Muscle of leg (tissue), 16 donors: ENCODE measurements around the gene PAIP2. TPM values are rescaled to one million over a fixed set of nuclear protein-coding genes. Genes with fewer than 3 reads are reported as not detected.
A peak's percentile ranks its signal among the peaks of the same experiment; 100 is the strongest.

Experiments
- DNase-seq: peaks from one replicate; pipeline ENCODE4 v3.0.0; 2013
- H3K27ac ChIP-seq: one replicate; pipeline ENCODE4 v1.5.1; 2013; ENCODE audit warnings: mild to moderate bottlenecking, low read length, control low read depth
- H3K27me3 ChIP-seq: one replicate; pipeline ENCODE4 v1.6.1; 2013; ENCODE audit warnings: low read length; ENCODE audit not compliant: control insufficient read depth, insufficient read depth
- H3K36me3 ChIP-seq: one replicate; pipeline ENCODE4 v1.6.1; 2013; ENCODE audit warnings: low read length; ENCODE audit not compliant: control insufficient read depth, insufficient read depth
- H3K4me1 ChIP-seq: one replicate; pipeline ENCODE4 v1.6.1; 2013; ENCODE audit warnings: low read length; ENCODE audit not compliant: control insufficient read depth, insufficient read depth
- H3K4me3 ChIP-seq: one replicate; pipeline ENCODE4 v1.5.1; 2013; ENCODE audit warnings: low read length, control low read depth
- H3K9me3 ChIP-seq: replicated peaks from 2 replicates; pipeline ENCODE4 v1.6.1; 2013; ENCODE audit warnings: low read depth, low read length; ENCODE audit not compliant: control insufficient read depth
- WGBS: methylation state at CpG from one replicate; pipeline ENCODE4 v1.1.5; 2013; ENCODE audit warnings: missing lambda C conversion rate; ENCODE audit not compliant: insufficient coverage; 5-methylcytosine and 5-hydroxymethylcytosine counted together
- long read RNA-seq, 11 donors: transcript quantifications; one replicate each; lab custom pipeline, GENCODE V29; 2026
- polyA plus RNA-seq, 8 donors: library from polyadenylated mRNA; unstranded; fragments of 120-200 nt; gene quantifications; one replicate each; pipeline versions ENCODE4 v1.2.1 to v1.2.3, GENCODE V29; 2013; ENCODE audit warnings: inconsistent platforms in 1 of 8, low replicate concordance in 1 of 8; ENCODE audit not compliant: insufficient read length in 8 of 8, insufficient read depth in 1 of 8
- total RNA-seq: library from RNA; stranded (reverse); fragments of 120-200 nt; gene quantifications from one replicate; pipeline ENCODE4 v1.2.4, GENCODE V29; 2013

The PAIP2 gene, protein sequence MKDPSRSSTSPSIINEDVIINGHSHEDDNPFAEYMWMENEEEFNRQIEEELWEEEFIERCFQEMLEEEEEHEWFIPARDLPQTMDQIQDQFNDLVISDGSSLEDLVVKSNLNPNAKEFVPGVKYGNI
- total RNA-seq (54.0 TPM), polyA plus RNA-seq (100 to 1,000 TPM in 7 of 8 donors, 10 to 100 TPM in 1; 94.9 to 146 (median 123) TPM)
- long read RNA-seq, donor 1, transcript PAIP2-201 (4 exons, 1,459 nt): major isoform, 36 of 36 reads
- long read RNA-seq, donor 1, partial matches to known transcripts: 0 of 36 reads
- long read RNA-seq, donor 1, other reads (novel, unspliced or antisense): 0 of 36 reads
- long read RNA-seq, donor 2, transcript PAIP2-201 (4 exons, 1,459 nt): major isoform, 14 of 15 reads
- long read RNA-seq, donor 2, partial matches to known transcripts: 0 of 15 reads
- long read RNA-seq, donor 2, other reads (novel, unspliced or antisense): 0 of 15 reads
- long read RNA-seq, donor 3, transcript PAIP2-201 (4 exons, 1,459 nt): major isoform, 92 of 104 reads
- long read RNA-seq, donor 3, partial matches to known transcripts: 9 of 104 reads
- long read RNA-seq, donor 3, other reads (novel, unspliced or antisense): 0 of 104 reads
- long read RNA-seq, donor 4, transcript PAIP2-201 (4 exons, 1,459 nt): major isoform, 58 of 73 reads
- long read RNA-seq, donor 4, transcript PAIP2-206 (3 exons, 815 nt): minor isoform, 5 of 73 reads
- long read RNA-seq, donor 4, partial matches to known transcripts: 10 of 73 reads
- long read RNA-seq, donor 4, other reads (novel, unspliced or antisense): 0 of 73 reads
- long read RNA-seq, donor 5, transcript PAIP2-206 (3 exons, 815 nt): minor isoform, 5 of 207 reads
- long read RNA-seq, donor 5, transcript PAIP2-201 (4 exons, 1,459 nt): major isoform, 153 of 207 reads
- long read RNA-seq, donor 5, partial matches to known transcripts: 49 of 207 reads
- long read RNA-seq, donor 5, other reads (novel, unspliced or antisense): 0 of 207 reads
- long read RNA-seq, donor 6, transcript PAIP2-201 (4 exons, 1,459 nt): major isoform, 131 of 198 reads
- long read RNA-seq, donor 6, partial matches to known transcripts: 63 of 198 reads
- long read RNA-seq, donor 6, other reads (novel, unspliced or antisense): 0 of 198 reads
- long read RNA-seq, donor 7, transcript PAIP2-201 (4 exons, 1,459 nt): major isoform, 76 of 103 reads
- long read RNA-seq, donor 7, partial matches to known transcripts: 19 of 103 reads
- long read RNA-seq, donor 7, other reads (novel, unspliced or antisense): 5 of 103 reads
- long read RNA-seq, donor 8, transcript PAIP2-201 (4 exons, 1,459 nt): major isoform, 64 of 68 reads
- long read RNA-seq, donor 8, partial matches to known transcripts: 0 of 68 reads
- long read RNA-seq, donor 8, other reads (novel, unspliced or antisense): 0 of 68 reads
- long read RNA-seq, donor 9, transcript PAIP2-201 (4 exons, 1,459 nt): major isoform, 45 of 68 reads
- long read RNA-seq, donor 9, transcript PAIP2-206 (3 exons, 815 nt): minor isoform, 5 of 68 reads
- long read RNA-seq, donor 9, partial matches to known transcripts: 18 of 68 reads
- long read RNA-seq, donor 9, other reads (novel, unspliced or antisense): 0 of 68 reads
- long read RNA-seq, donor 10, transcript PAIP2-201 (4 exons, 1,459 nt): major isoform, 84 of 101 reads
- long read RNA-seq, donor 10, partial matches to known transcripts: 14 of 101 reads
- long read RNA-seq, donor 10, other reads (novel, unspliced or antisense): 0 of 101 reads
- long read RNA-seq, donor 11, transcript PAIP2-201 (4 exons, 1,459 nt): major isoform, 67 of 77 reads
- long read RNA-seq, donor 11, partial matches to known transcripts: 8 of 77 reads
- long read RNA-seq, donor 11, other reads (novel, unspliced or antisense): 0 of 77 reads

DNA sequence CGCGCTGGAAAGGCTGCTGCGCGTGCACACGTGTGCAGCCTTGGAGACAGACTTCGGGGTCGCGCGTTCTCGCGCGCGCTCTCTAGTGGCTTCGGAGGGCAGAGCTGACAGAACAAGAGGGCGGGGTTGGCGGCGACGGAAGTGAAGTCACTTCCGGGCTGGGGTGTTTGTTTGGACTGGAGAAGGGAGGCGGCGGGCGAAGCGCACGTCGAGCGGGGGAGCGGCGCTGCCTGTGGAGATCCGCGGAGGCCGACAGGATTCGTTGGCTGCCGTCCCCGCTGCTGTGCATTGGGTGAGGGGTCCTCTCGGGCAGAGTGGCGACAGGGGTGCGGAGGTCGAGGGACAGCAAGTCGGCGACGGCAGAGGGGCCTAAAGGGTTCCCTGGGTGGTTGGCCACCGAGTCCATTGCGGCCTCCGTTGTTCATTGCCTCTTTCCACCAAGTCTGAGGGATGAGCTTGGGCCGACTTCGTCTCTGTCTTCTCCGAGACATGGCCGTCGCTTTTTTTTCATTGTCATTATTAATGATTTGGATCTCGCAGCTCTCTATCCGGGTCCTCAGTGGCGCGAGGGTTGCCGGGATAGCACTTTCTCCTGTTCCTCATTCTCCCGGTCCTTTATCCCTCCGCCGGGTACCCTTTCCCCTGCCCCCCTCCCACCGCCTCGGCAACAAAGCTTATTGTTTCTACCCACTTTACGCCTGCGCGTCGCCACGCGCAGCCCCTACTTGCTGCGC is at the start of gene PAIP2:
Gene PAIP2, plus strand, starts transcription at position 166 of the 734 bp plus-strand sequence. CDS start 21,931 bp downstream, outside the sequence.
- Histone ChIP-seq H3K27ac (peak within 1 kb of the TSS; percentile 100), H3K4me1 (peaks cover 7% of the 10 kb centered on the region), H3K4me3 (peak within 1 kb of the TSS; percentile 99), H3K9me3 (no peaks in the 10 kb centered on the region), H3K36me3 (no peaks in the 10 kb centered on the region), H3K27me3 (no peaks in the 10 kb centered on the region)
- DNase-seq: peak; percentile 99
- WGBS: under 1% methylated on average over 56 of the region's 66 CpGs

DNA sequence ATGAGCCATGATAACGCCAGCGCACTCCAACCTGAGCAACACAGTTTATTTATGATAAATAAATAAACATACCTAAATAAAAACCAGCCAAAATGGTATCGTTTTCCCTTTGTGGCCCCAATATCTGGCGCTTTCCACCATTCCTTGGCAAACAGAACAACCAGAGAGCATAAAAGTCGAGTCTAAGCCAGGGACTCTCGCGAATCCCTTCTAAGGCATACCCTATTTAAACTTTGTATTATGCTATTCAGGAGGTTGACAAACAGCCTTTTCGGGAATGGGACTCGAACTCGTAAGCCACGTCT is 48.5 kb upstream of the PAIP2 start:
- 23% methylated on average over 6 of the region's 11 CpGs for WGBS
- Histone ChIP-seq H3K36me3 (no peaks in the 10 kb centered on the region), H3K27ac (peak overlapping the region; percentile 100), H3K4me1 (peaks cover 13% of the 10 kb centered on the region), H3K27me3 (no peaks in the 10 kb centered on the region), H3K4me3 (peak overlapping the region; percentile 100), H3K9me3 (no peaks in the 10 kb centered on the region)
- DNase-seq: no peak

DNA sequence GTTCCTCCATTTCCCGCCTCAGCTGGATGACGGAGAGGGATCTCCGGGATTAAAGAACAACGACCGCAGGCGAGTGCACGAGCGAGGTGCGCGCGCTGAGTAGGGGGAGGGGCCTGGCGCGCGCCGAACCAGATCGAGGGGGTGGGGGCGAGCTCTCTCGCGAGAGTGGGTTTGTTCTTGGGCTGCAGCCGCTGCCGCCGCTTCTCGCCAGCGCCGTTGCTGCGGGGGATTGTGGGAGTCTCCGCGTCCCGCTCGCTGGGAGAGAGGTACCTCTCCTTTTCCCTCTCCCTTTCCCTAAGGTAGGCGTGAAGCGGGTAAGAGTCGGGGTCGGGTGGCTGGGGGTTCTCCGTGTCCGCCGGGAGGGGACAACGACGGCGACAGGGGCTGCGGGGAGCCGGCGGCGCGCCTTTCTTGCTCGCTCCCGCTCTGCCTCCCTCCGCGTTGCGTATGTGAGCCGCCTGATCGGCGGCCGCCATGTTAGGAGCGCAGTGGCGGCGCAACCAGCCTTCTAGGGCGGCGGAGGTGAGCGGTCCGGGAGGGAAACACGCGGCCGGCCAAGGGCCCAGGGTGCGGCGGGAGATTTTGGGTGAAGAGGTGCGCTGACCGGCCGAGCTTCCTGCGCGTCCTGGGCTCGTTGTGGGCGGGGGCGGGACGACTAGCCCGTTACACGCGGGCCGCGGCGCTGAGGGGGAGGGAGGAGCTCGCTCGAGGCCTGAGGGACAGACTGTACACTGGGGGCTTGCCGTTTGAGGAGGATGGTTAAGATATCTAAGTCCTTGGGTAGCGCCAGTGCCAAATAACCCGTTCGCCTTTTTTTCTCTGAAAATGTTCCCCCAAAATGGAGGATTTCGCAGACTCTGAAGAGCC is 47.9 kb upstream of the PAIP2 start, which contains the start of gene MATR3:
Gene MATR3, plus strand, starts transcription at position 234 of the 867 bp plus-strand sequence. CDS start 13,676 bp downstream, outside the sequence.
- peak; percentile 98 for DNase-seq
- H3K4me3 ChIP-seq: peak within 1 kb of the TSS; percentile 100
- H3K27me3 ChIP-seq: no peaks in the 10 kb centered on the region
- no peaks in the 10 kb centered on the region for H3K9me3 ChIP-seq
- peaks cover 13% of the 10 kb centered on the region for H3K4me1 ChIP-seq
- H3K36me3 ChIP-seq: no peaks in the 10 kb centered on the region
- WGBS: under 1% methylated on average over 71 of the region's 88 CpGs
- H3K27ac ChIP-seq: peak within 1 kb of the TSS; percentile 100

DNA sequence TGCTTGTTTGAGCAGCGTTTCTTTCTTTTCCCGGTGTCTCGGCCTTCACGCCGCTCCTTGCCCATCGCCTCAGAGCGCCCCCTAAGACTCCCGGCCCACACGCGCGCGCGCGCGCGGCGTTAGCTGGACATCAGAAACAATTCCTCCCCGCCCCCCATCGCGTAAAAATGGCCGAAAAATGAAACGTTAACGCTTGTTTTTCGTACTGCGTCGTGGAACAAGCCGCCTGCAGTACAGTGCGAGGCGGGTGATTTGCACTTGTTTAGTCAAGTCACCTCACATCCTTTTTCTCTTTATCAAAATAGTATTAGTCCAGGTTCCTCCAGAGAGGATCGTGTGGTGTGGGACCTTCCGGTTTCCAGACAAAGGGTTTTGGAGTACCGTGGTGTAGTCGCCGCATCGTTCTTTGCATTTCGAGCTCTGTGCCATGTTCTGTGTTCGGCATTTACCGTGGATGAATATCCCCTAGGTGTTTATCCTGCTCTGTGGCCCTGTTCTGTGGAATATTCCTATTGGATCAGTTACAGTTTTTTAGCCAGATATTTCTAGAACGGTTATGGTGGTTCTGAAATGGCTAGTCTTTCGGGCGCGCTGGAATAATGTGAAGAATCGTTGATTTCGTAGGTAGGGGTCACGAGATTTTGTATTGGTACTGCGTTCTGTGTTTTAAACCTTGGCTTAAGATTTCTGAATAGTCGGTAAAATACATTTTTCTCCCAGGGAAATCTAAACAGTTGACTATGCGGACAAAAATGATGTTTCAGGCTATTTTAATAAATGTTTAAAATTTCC is 47.1 kb upstream of the PAIP2 start:
- H3K27ac ChIP-seq: peak overlapping the region; percentile 100
- no peaks in the 10 kb centered on the region for H3K27me3 ChIP-seq
- peaks cover 16% of the 10 kb centered on the region for H3K4me1 ChIP-seq
- H3K9me3 ChIP-seq: no peaks in the 10 kb centered on the region
- under 1% methylated on average over 42 of the region's 48 CpGs for WGBS
- no peaks in the 10 kb centered on the region for H3K36me3 ChIP-seq
- DNase-seq: peak; percentile 94
- H3K4me3 ChIP-seq: peak overlapping the region; percentile 100

DNA sequence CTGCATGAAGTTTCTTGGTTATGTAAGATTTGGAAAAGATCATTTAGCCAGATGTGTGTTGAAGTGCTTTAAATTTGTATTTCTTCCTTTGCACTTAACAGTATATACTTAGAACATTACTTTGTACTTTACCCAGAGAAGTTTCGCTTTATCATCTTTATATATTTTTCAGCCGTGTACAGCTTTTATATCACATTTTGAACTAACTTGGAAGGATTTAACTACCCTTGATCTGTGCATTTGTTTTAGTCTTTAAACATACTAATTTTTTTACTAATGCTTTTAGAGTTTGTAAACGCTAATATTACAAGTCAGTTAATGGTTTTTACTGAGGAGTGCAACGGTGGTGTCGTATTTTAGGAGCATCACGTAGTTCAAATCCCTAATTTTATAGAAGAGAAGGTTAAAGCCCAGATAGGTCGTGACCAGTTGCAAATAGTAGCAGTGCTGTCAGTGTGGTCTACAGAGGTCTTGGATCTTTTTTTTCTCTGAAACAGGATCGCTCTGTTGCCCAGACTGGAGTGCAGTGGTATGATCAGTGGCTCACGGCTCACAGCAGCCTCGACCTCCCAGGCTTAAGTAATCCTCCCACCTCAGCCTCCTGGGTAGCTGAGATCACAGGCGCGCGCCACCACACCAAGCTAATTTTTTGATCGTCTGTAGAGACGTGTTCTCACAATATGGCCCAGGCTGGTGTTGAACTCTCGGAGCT is 46.2 kb upstream of the PAIP2 start:
- Histone ChIP-seq H3K27me3 (no peaks in the 10 kb centered on the region), H3K9me3 (no peaks in the 10 kb centered on the region), H3K4me1 (peaks cover 16% of the 10 kb centered on the region), H3K27ac (peak overlapping the region; percentile 100), H3K4me3 (peak overlapping the region; percentile 100), H3K36me3 (no peaks in the 10 kb centered on the region)
- 10% methylated on average over 7 of the region's 16 CpGs for WGBS
- DNase-seq: no peak

DNA sequence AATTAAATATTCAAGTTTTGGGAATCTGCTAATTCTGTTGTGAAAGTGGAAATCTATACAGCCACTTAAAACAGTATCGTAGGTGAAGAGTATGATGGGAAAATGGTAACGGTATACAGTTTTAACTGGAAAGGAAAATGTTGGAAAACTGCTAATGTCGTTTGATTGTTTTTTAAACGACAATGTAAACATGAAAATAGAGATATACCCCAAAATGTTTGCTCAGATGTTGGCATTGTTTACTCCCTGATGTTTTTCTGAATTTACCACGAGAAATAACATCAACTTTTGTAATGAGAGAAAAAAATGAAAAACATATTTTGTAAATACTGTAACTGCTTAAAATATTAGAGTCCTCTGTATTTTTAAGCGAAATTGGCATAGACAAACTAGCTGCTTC is 45.5 kb upstream of the PAIP2 start:
- H3K4me3 ChIP-seq: no peak overlapping the region
- no peaks in the 10 kb centered on the region for H3K36me3 ChIP-seq
- DNase-seq: no peak
- no peak overlapping the region for H3K27ac ChIP-seq
- H3K27me3 ChIP-seq: no peaks in the 10 kb centered on the region
- no peaks in the 10 kb centered on the region for H3K9me3 ChIP-seq
- WGBS: 80% methylated on average over 1 of the region's 6 CpGs
- H3K4me1 ChIP-seq: peaks cover 19% of the 10 kb centered on the region

DNA sequence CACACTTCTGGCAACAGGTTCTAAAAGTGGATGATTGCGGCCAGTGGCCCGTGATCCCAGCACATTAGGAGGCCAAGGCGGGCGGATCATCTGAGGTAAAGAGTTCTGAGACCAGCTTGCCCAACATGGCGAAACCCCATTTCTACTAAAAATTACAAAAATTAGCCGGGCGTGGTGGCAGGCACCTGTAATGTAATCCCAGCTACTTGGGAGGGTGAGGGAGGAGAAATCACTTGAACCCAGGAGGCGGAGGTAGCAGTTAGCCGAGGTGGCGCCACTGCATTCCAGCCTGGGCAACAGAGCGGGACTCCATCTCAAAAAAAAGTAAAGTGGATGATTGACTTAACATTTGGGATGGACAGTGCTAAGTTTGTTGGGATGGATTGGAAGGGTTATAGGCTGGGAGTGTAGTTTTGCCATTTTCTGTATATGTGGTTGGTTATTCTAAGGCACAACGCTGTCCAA is 44.8 kb upstream of the PAIP2 start:
- Histone ChIP-seq H3K4me3 (no peak overlapping the region), H3K4me1 (peaks cover 19% of the 10 kb centered on the region)

More for the DNA sequence above, 44.8 kb upstream of the PAIP2 start:
- 82% methylated on average over 4 of the region's 12 CpGs for WGBS
- peaks cover 2% of the 10 kb centered on the region for H3K36me3 ChIP-seq
- H3K27me3 ChIP-seq: no peaks in the 10 kb centered on the region
- H3K27ac ChIP-seq: no peak overlapping the region
- H3K9me3 ChIP-seq: no peaks in the 10 kb centered on the region
- no peak for DNase-seq
